NCI-H1105 treated with DMSO at 0.1 percent for 48 hours (cell line): Measurements from ENCODE around the gene ACOT8.
"Not testable (repeated sequence)": the region's sequence is repeated elsewhere in the genome, so short reads cannot be mapped to it uniquely, and the experiment has no call there.

Experiments used
- DNase-seq: peaks from one replicate; lab custom pipeline; 2025; lab: John Stamatoyannopoulos, UW

ACOT8 gene

DNA sequence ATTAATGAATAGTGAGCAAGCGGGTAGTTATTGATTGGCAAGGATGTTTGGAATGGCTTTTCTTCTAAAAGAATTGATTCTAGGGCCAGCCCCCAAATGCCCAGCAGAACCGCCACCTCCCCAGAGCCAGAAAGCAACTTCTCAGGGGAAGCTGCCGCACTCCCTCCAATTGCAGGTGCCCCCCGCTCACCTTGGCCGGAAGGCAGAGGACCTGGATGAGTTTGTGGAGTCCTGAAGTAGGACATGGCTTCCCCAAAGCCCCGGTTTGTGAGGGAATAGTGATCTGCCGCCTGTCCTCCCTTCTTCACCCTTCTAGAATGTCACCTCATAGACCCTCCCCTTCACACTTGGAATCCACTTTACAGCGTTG is 30.1 kb upstream of the ACOT8 start, which contains the start of gene SPATA25:
SPATA25 (minus strand) TSS at position 277 of the 370 bp plus-strand sequence; CDS start at position 245, 32 bp downstream.
- no peak for DNase-seq

DNA sequence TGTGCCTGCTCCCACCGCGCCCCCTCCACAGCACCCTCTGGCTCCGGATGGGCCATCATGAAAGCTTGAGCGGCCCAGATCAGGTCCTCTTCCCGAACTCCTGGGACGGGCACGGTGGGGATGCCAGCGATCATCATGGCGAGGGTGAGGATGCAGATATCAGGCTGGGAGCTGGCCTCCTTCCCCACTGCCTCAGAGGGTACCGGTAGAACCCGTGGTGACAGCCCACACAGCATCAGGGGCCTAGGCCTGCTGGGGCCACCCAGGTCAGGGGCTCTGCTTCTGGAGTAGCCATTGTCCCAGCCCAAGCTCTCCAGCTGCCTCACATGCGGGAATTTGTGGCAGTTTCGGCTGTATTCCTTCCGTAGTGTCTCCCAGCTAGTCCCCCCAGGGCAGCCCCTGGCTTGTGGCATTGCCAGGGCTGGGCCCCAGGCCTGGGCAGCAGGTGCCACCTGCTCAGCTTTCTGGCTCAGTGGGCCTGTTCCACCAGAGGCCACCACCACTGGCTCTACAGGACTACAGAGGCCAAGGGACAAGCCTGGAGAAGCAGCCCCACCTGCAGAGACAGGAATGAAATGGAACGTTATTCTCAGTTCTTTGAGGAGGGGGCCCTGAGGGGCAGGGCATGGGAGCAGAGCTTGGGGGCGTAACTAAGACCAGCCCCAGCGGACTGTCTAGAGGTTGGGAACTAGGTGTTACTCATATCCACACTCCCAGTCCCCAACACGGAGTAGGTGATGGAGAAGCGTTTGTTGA is 29.6 kb upstream of the ACOT8 start:
- no peak for DNase-seq

DNA sequence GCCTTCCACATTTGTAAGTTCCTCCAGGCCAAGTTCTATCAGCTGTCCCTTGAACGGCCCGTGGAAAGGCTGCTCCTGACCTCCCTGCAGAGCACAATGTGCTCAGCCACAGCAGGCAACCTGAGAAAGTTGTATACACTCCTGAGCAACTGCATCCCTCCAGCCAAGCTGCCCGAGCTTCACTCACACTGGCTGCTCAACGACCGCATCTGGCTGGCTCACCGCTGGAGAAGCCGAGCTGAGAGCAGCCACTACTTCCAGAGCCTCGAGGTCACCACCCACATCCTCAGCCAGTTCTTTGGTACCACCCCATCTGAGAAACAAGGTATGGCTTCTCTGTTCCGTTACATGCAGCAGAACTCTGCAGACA is 25.9 kb upstream of the ACOT8 start:
- DNase-seq: no peak

DNA sequence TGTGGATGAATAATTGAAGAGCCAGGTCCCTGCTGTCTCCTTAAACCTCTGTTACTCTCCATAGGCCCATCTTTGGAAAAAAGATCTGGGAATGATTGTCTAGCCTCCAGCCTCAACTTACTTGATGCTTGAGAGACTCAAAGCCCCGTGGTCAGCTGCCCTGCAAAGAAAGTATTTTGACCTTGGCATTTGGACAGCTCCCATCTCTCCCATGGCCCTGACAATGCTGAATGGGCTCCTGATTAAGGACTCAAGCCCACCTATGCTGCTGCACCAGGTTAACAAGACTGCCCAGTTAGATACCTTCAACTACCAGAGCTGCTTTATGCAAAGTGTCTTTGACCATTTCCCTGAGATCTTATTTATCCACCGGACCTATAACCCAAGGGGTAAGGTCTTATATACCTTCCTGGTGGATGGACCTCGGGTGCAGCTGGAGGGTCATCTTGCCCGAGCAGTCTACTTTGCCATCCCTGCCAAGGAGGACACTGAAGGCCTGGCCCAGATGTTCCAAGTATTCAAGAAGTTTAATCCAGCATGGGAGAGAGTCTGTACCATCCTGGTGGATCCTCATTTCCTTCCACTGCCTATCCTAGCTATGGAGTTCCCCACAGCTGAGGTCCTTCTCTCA is 25.4 kb upstream of the ACOT8 start:
- DNase-seq: no peak

DNA sequence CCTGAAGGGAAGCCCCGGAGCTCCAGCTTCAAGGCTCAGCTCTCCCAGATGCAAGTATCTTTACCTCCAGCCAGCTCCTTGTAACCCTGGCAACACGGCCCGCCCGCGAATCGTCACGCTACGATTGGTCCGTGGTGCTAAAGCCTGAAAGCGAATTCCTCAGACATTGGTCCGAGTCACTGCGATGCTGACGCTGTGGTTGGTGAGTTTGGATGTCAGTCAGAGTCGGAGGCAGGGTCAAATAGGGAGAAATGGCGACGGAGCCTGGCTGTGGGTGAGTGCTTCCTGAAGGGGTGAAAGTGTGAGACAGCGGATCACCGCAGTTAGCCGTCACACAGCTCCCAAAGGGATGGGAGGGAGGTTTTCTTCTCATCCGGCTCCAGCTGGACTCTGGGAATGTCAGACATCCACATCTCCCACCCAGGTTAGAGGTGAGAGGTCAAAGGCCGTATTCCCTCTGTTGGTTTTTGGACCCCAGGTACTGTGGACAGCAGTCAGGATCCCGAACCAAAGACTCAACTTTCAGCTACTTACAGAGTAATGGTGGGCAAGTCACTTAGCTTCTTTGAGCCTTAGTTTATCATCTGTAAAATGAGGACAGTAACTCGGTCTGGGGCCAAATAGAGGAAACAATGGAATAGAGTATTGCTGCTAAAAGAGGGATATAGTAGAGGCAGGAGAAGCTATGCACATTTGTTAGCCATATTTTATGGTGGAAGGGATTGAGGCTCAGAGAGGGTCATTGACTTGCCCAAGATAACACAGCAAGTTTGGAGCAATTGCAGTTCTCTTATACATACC is 24.0 kb upstream of the ACOT8 start, which contains the start of gene ZSWIM1:
ZSWIM1 (plus strand) TSS at position 240 of the 801 bp plus-strand sequence. CDS start 1,366 bp downstream, outside the sequence.
- DNase-seq: peak; percentile 98

DNA sequence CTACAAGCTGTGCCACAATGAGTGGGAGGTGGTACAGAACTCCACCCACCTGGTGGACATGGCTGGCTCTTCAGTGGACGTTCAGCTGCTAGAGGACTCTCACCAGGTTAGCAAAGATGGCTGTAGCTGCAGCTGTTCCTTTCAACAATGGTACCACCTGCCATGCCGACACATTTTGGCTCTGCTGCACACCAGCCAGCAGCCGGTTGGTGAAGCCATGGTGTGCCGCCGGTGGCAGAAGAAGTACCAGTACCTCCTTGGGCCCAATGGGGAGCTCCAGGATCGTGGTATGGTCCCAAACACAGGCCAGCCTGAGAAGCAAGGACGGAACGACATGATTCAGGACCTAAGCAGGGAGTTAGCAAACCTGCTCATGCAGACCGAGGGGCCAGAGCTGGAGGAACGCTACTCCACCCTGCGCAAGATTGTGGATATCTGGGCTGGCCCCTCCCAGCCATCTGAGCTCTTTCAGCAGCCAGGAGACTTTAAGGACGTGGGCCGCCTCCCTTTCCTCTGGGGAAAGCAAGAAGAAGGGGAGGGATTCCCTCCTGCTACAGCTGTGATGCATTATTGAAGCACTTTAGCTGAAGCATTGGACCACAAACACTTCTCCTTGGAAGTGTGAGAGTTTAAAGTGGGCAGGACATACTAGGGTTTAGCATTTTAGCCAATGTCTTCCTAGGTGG is 21.0 kb upstream of the ACOT8 start:
- no peak for DNase-seq

DNA sequence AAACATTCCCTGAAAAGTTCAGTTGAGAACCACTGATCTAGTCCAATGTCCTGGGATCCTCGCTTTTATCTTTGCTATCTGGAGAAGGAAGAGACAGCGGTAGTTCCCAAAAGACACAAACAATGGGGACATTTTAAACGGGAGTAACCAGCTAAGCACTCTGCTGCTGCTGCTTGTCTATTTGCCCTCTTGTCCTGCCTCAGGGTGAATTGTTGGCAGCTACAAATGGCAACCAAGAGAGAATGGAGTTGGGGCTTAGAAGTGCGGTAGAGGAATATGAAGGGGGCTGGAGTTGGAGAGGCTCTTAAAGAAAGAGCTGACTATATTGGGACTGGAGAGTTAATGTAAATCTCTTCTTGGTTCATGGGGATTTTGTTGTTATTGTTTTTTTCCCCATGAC is 17.4 kb upstream of the ACOT8 start:
- no peak for DNase-seq

DNA sequence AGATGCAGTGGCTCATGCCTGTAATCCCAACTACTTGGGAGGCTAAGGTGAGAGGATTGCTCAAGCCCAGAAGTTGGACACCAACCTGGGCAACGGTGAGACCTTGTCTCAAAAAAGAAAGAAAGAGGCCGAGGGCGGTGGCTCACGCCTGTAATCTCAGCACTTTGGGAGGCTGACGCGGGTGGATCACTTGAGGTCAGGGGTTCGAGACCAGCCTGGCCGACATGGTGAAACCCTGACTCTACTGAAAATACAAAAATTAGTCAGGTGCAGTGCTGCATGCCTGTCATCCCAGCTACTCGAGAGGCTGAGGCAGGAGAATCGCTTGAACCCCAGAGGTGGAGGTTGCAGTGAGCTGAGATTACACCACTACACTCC is 16.9 kb upstream of the ACOT8 start:
- DNase-seq: not testable (repeated sequence)

DNA sequence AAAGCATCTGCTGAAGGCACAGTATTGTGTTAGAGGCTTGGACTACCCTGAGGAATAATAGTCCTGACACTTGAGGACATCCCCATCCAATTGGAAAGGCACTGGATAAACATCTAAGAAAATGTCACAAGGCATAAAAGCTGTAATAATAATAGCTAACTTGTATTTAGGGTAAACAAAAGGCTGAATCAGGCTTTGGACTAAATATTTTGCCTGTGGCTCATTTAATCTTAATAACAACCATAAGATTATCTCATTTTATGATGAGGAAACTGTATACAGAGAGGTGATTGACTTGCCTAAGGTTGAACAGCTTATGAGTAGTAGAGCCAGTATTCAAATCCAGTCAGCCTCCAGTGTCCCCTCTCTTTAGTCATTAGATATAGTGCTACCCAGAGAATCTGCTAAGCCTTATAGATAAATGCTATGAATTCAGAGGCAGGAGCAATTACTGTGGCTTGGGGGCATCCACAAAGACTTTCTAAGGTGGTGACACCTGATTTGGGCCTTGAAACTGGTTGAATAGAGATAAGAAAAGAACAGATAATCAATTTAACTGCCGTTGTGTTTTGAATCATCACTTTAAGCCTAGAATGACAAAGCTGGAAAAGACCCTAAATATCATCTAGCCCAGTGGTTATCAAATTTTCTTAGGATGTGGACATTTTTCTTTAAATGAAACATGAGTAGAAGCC is 16.4 kb upstream of the ACOT8 start:
- DNase-seq: no peak

DNA sequence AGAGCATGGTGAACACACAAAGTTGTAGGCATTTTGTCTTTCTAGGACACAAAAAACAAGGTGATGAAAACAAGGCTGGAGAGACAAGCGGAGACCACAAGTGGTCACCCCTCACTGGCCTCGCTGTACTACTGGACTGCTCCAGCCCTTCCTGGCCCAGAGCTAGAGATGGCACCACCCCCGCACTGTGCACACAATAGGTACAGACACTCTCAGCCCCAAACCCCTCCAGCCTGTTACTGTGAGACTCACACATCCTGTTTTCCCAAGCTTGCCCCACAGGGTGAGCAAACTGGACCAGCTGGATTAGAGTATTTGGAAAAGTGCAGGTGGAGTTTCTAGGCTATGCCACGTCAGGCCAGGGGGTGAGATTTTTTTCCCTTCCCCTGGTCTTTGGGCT is 15.4 kb upstream of the ACOT8 start:
- no peak for DNase-seq

DNA sequence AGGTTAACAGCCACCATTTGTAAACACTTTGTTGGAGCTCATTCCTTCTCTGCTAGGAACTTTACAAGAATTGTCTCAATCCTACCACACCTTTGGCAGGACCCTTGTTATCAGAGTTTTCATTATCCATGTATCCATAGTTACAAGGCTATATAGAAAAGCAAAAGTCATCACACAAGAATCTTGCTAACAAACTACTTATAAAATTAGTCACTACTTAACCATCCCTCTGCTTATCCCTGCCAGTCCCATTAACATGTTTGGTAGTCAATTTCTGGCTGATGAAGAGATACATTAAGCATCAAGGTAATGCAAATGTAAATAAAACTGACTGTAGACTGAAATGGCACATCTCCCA is 10.6 kb upstream of the ACOT8 start:
- DNase-seq: no peak

DNA sequence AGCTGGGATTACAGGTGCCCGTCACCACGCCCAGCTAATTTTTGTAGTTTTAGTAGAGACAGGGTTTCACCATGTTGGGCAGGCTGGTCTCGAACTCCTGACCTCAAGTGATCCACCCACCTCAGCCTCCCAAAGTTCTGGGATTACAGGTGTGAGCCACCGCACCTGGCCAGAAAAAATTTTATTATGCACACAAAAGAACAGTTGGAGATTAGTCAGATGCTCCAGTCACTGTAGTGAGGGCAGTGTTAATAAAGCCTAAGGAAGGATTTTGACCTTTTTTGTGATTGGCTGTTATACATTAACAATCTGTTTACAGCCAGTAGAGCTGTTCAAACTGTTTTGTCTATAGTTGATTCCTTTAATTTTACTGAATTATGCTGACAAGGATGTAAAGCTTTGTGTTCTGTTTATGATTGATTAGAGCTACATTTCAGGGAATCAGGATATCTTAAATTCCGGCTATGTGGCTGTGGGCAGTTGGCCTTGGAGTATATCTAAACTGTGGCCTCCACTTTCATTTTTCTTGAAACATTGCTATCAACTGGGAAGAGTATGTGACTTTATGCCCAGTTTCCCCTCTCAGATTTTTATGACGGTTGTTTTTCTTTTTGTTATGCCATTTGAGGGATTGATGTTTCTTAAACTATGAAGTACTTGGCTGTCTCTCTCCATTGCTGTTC is 10.1 kb upstream of the ACOT8 start:
- DNase-seq: no peak

DNA sequence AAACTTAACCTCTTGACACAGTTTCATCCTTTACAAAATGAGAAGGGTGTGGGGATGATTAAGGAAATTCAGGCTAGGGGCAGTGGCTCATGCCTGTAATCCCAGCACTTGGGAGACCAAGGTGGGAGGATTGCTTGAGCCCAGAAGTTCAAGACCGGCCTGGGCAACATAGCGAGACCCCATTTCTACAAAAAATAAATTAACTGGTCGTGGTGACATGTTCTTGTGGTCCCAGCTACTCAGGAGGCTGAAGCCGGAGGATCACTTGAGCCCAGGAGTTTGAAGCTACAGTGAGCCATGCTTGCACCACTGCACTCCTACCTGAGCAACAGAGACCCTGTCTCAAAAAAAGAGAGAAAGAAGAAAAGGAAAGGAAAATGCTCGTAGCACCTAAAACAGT is 9.3 kb upstream of the ACOT8 start:
- DNase-seq: no peak

DNA sequence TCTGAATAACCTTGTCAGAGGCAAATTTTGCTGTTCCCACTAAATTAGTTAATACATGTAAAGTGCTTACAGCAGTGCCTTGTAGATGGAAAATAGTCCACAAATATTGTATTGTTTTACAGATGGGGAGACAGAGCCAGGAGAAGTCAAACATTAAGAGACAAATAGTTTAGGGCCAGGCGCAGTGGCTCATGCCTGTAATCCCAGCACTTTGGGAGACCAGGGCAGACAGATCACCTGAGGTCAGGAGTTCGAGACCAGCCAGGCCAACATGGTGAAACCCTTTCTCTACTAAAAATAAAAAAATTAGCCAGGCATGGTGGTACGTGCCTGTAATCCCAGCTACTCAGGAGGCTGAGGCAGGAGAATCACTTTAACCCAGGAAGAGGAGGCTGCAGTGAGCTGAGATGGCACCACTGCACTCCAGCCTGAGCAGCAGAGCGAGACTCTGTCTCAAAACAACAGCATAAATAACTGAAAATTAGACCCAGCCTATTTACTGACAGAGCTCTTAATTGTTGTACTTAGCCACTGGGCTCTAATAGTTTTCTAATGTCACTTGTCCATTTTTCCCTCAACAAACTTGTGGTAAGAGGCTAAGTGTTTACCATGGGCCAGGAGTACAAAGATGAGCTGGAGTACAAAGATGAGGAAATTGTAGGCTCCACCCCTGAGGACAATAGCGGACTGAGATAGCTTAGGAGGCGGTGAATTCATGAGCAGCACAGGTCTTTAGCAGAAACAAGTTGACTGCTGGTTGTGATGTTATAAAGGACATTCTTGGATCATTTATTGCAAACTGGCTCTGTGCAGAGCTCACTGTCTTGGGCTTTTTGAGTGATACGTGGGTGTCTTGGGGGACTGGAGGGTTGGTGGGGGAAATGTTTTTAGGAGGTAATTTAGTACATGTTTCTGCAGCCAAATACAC is 6.6 kb upstream of the ACOT8 start:
- no peak for DNase-seq

DNA sequence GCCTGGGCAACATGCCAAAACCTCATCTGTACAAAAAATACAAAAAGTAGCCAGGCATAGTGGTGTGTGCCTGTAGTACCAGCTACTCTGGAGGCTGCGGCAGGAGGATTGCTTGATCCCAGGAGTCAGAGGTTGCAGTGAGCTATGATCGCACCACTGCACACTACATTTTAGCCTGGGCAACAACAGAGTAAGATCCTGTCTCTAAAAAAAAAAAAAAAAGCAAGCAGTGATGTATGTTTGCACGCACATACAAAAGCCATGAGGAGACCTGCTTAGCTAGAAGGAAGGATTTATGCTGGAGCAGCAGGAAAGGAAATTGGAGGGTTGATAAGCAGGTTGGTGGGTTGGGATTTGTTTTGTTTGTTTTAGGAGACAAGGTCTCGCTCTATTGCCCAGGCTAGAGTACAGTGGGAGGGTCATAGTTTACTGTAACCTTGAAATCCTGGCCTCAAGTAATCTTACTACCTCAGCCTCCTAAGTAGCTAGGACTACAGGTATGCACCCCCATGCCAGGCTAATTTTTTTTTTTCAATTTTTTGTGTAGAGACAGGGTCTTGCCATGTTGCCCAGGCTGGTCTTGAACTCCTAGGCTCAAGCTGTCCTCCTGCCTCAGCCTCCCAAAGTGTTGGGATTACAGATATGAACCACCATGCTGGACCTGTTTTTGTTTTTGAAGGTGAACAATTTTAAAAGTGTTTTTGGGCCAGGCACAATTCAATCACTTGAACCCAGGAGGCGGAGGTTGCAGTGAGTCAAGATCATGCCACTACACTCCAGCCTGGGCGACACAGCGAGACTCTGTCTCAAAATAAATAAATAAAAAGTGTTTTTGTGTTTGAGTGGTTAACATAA is 4.3 kb upstream of the ACOT8 start:
- peak; percentile 69 for DNase-seq

DNA sequence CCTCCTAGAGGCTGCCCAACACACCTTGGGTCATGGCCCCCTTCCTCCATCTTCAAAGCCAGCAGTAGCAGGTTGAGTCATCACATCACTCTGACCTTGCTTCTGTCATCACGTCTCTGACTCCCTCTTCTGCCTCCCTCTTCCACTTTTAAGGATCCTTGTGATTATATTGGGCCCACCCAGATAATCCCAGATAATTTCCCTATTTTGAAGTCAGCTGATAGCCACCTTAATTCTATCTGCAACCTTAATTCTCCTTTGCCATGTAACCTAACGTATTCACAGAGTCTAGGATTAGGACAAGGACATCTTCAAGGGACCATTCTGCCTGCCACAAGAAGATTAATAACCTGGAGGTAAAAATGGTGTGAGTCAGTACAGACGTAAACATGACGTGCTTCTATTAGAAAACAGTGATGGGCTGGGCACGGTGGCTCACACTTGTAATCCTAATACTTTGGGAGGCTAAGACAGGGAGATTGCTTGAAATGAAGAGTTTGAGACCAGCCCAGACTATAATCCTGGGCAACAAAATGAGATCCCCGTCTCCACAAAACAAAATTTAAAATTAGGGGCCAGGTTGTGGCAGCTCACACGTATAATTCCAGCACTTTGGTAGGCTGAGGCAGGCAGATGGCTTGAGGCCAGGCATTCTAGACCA is 3.5 kb upstream of the ACOT8 start:
- DNase-seq: no peak

DNA sequence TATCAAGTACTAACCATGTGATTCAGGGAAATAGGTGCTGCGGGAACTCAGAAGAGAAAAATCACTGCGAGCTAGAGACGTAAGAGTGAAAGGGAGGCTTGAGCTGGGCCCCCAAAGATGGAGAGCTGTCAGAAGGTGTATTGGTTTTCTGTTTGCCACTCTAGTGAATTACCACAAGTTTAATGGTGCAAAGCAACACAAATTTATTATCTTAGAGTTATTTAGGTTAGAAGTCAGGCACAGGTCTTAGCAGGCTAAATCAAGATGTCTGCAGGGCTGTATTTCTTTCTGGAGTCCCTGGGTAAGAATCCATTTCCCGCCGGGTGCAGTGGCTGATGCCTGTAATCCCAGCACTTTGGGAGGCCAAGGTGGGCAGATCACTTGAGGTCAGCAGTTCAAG is 2.7 kb upstream of the ACOT8 start:
- no peak for DNase-seq

DNA sequence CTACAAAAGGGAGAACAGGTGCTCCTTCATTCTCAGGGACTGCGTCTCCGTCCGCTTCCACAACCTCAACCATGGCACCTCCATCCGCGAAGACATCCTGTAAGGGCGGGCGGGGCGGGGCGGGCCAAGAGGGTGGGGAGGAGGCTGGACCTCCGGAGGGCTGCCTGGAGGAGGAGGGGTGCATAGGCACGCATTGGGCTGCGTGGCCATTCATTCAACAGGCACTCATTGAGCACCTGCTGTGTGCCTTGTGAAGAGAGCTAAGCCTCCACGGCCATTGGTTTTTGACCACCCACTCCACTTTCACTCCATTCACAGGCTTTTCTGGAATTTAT is 657 bp upstream of the ACOT8 start:
- no peak for DNase-seq

DNA sequence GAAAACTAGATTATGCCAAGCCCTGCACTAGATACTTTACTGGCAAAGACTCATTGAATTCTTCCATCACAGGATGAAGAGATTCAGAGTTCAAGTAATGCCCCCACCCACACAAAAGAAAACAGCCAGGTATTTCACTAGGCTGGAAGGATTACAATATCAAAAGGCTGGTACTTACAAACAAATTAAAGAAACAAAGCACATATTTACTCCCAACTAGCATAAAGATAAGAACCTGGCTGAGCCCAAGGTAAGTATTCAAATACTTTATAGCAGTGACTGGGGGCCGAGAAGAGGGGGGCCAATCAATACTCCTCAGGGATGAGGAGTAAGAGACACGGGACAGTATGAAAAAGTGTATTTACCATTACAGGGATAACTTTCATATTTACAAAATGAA is 3.7 kb downstream of the ACOT8 start:
- DNase-seq: no peak
